Neural crest cell (in vitro differentiated cells): ENCODE measurements around the gene RPLP2. TPM values are rescaled to one million over a fixed set of nuclear protein-coding genes. Genes with fewer than 3 reads are reported as not detected.
A peak's percentile ranks its signal among the peaks of the same experiment; 100 is the strongest.

Source experiments
- DNase-seq: peaks from one replicate; pipeline ENCODE4 v3.0.0; 2021; ENCODE audit warnings: low read depth, mixed read lengths, low spot score
- H3K27ac Mint-ChIP-seq: one replicate; pipeline ENCODE4 v1.8.0; 2021; ENCODE audit warnings: mild to moderate bottlenecking, mixed read lengths; ENCODE audit not compliant: unreplicated experiment
- H3K27me3 Mint-ChIP-seq: 2 replicates; pipeline ENCODE4 v1.8.0; 2021; ENCODE audit warnings: low read depth, mild to moderate bottlenecking, mixed read lengths
- H3K36me3 Mint-ChIP-seq: 2 replicates; pipeline ENCODE4 v1.8.0; 2021; ENCODE audit warnings: low read depth, mild to moderate bottlenecking, mixed read lengths
- H3K4me1 Mint-ChIP-seq: 2 replicates; pipeline ENCODE4 v1.8.0; 2021; ENCODE audit warnings: mixed read lengths
- H3K4me3 Mint-ChIP-seq: one replicate; pipeline ENCODE4 v1.8.0; 2021; ENCODE audit warnings: mild to moderate bottlenecking, mixed read lengths
- H3K9me3 Mint-ChIP-seq: 2 replicates; pipeline ENCODE4 v1.8.0; 2021; ENCODE audit warnings: mixed read lengths
- total RNA-seq: library from RNA; stranded (reverse); gene quantifications from 2 replicates; pipeline ENCODE4 v1.2.1, GENCODE V29; 2021
- TF ChIP-seq, protein P1 (sequence below): fragments of 200-600 bp; sonication (generic); conservative IDR thresholded peaks from 2 replicates; pipeline ENCODE4 v1.5.0; 2021; ENCODE audit warnings: antibody characterized with exemption, mild to moderate bottlenecking

Gene RPLP2
- total RNA-seq, 1 donor from 2014 or later: 1,810 TPM

DNA sequence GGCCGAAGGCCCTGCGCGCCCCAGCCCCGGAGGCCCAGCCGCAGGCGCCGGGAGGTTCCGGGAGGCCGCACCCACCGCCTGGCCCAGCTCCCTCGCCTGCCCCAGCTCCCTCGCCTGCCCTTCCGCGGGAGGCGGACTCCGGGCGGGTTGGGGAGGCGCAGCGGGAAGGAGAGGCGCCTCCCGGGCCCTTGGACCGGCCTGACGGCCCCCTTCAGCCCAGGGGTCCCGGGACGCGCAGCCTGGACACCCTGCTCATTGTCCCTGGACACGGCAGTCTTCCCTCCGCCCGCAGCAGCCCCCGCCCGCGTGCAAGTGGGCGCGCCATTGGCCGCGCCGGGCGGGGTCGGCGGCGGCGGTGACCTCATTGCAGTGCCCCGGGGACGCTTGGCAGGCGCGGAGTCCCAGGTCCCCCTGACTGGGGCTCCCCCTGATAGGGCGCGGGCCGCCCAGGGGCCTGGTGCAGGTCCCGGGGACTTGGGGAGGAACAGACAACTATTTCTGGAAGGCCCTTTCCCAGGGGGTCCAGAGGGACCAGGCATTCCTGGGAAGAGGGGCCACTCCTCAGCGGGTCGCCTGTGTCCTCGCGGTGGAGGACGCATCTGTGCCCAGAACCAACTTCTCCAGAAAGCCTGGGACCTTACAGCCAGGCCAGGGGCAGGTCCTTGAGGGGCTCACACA, 23.5 kb downstream of the RPLP2 start:
- Mint-ChIP-seq H3K36me3 (no peaks in the 10 kb centered on the region), H3K4me1 (peaks cover 20% of the 10 kb centered on the region), H3K27ac (no peak overlapping the region), H3K4me3 (peak overlapping the region; percentile 83), H3K27me3 (peaks cover 44% of the 10 kb centered on the region), H3K9me3 (no peaks in the 10 kb centered on the region)
- TF ChIP-seq, protein P1, sequence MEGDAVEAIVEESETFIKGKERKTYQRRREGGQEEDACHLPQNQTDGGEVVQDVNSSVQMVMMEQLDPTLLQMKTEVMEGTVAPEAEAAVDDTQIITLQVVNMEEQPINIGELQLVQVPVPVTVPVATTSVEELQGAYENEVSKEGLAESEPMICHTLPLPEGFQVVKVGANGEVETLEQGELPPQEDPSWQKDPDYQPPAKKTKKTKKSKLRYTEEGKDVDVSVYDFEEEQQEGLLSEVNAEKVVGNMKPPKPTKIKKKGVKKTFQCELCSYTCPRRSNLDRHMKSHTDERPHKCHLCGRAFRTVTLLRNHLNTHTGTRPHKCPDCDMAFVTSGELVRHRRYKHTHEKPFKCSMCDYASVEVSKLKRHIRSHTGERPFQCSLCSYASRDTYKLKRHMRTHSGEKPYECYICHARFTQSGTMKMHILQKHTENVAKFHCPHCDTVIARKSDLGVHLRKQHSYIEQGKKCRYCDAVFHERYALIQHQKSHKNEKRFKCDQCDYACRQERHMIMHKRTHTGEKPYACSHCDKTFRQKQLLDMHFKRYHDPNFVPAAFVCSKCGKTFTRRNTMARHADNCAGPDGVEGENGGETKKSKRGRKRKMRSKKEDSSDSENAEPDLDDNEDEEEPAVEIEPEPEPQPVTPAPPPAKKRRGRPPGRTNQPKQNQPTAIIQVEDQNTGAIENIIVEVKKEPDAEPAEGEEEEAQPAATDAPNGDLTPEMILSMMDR: no peak
- DNase-seq: no peak

DNA sequence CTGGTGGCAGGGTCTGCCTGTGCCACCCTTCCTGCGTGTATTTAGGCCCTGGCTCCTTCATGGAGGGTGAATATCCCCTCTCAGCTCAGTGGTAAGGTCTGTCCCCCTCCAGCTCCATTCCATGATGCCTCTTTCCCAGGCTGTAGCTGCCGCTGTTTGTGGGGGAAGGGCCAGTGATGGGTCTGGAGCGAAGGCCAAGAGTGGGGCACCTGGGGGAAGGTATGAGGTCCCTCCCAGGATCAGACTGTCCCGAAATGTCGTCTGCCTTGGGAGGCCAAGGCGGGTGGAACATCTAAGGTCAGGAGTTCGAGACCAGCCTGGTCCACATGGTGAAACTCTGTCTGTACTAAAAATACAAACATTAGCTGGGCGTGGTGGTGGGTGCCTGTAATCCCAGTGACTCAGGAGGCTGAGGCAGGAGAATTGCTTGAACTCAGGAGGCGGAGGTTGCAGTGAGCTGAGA, 24.1 kb downstream of the RPLP2 start:
- Mint-ChIP-seq H3K27ac (no peak overlapping the region), H3K27me3 (peaks cover 38% of the 10 kb centered on the region), H3K9me3 (no peaks in the 10 kb centered on the region), H3K4me3 (peak overlapping the region; percentile 83), H3K4me1 (peaks cover 15% of the 10 kb centered on the region), H3K36me3 (no peaks in the 10 kb centered on the region)
- DNase-seq: no peak
- TF ChIP-seq, protein P1: no peak

DNA sequence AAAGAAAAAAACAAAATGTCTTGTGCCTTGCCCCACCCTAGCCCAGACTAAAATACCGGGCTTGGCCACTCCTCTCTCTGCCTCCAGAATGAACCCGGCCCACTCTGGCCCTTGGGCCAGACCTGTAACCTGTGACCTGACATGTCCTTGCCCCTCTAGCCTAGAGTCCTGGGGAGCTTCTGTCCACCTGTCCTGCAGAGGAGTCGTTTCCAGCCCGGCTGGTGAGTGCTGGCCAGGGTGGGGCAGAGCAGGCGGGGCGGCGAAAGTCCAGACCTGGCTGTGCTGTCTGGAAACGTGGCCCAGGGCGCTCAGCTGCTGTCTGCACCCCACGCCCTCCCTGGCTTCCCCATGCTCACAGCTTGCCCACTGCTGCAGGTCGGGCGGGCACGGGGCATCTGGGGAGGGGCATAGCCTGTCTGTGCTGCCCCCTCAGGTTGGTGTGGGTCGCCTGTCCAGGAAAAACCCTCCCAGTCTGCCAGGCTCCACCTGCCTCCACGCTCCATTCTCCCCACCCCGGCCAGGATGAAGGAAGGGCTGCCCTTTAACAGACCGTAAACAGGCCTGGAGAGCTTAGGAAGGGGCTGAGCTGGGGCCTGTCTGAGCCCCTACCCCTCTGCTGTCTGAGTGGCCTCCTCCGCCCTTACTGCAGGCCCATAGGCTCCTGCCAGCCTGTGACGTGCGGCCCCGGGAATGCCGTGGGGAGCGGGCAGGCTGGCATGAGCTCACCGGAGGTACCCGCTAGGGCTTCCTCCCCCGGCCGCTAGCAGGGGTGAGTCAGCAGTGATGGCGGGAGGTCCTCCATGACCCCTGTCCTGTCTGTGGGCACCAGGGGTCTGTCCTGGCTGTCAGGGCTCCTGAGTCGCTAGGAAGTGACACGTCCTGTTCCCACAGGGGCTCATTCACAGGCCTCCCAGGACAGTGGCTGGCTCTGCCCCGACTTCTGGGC, 24.9 kb downstream of the RPLP2 start:
- TF ChIP-seq, protein P1: no peak
- Mint-ChIP-seq H3K36me3 (no peaks in the 10 kb centered on the region), H3K9me3 (no peaks in the 10 kb centered on the region), H3K27me3 (peaks cover 30% of the 10 kb centered on the region), H3K4me1 (peaks cover 7% of the 10 kb centered on the region), H3K27ac (no peak overlapping the region), H3K4me3 (peak overlapping the region; percentile 83)
- DNase-seq: no peak

DNA sequence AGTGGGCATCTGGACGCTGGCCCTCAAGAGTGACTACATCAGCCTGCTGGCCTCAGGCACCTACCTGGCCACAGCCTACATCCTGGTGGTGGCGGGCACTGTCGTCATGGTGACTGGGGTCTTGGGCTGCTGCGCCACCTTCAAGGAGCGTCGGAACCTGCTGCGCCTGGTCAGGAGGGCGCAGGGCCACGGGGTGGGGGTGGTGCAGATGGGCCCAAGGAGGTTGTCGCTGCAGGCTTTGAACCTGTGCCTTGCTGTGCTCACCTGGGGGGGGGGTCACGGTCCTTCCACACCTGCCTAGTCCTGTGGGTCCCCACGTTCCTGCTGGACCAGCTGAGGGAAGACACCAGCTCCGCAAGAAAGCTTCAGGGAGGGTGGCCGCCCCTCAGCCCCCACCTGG, 26.5 kb downstream of the RPLP2 start:
- H3K9me3 Mint-ChIP-seq: no peaks in the 10 kb centered on the region
- peaks cover 5% of the 10 kb centered on the region for H3K36me3 Mint-ChIP-seq
- H3K27ac Mint-ChIP-seq: no peak overlapping the region
- no peak for DNase-seq
- peaks cover 17% of the 10 kb centered on the region for H3K4me1 Mint-ChIP-seq
- H3K4me3 Mint-ChIP-seq: peak overlapping the region; percentile 12
- H3K27me3 Mint-ChIP-seq: peaks cover 15% of the 10 kb centered on the region
- TF ChIP-seq, protein P1: no peak

DNA sequence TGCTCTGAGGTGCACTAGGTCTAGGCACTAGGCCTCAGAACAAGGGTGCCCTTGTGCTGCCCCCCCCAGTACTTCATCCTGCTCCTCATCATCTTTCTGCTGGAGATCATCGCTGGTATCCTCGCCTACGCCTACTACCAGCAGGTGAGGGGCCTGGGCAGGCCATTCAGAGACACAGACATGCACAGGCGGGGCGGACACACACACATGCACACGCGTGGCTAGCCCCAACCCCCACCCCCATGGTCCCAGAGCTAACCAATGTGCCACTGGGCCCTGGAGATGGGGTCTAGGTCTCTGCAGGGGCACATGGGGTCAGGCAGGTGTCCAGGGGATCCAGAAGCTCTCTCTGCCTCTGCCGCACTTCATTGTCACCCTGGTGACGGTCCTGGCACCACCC, 26.9 kb downstream of the RPLP2 start:
- Mint-ChIP-seq H3K4me3 (peak overlapping the region; percentile 12), H3K9me3 (no peaks in the 10 kb centered on the region), H3K36me3 (peaks cover 5% of the 10 kb centered on the region), H3K27me3 (peaks cover 11% of the 10 kb centered on the region), H3K27ac (no peak overlapping the region), H3K4me1 (peaks cover 19% of the 10 kb centered on the region)
- DNase-seq: no peak
- TF ChIP-seq, protein P1: no peak
